SK-N-SH treated with all-trans-retinoic acid at 6 μM for 48 hours (cell line): ENCODE measurements around the gene SAP30L.

Experiments used
- ATAC-seq: fragments of 200-7000 bp; cut with Tn5 transposase; 3 replicates; pipeline ENCODE4 v1.9.1; 2020; ENCODE audit warnings: mild to moderate bottlenecking, moderate library complexity
- ARNTL ChIP-seq: fragments of 450-650 bp; formaldehyde crosslinking; IDR thresholded peaks from 2 replicates; pipeline ENCODE4 v1.5.0; 2020; ENCODE audit warnings: low read depth, mild to moderate bottlenecking, moderate library complexity, borderline replicate concordance
- BACH2 ChIP-seq: fragments of 250-450 bp; sonication (Bioruptor Pico); IDR thresholded peaks from 2 replicates; pipeline ENCODE4 v1.9.0; 2021; ENCODE audit warnings: mild to moderate bottlenecking, borderline replicate concordance
- ESRRG ChIP-seq: fragments of 250-450 bp; sonication (Bioruptor Pico); IDR thresholded peaks from 2 replicates; pipeline ENCODE4 v1.6.1; 2021; ENCODE audit warnings: mild to moderate bottlenecking
- GLIS3 ChIP-seq: fragments of 250-450 bp; sonication (Bioruptor Pico); IDR thresholded peaks from 2 replicates; pipeline ENCODE4 v1.5.0; 2020; ENCODE audit warnings: mild to moderate bottlenecking, moderate library complexity
- ISL1 ChIP-seq: fragments of 250-450 bp; sonication (Bioruptor Pico); IDR thresholded peaks from 2 replicates; pipeline ENCODE4 v2.1.2; 2022; ENCODE audit warnings: mild to moderate bottlenecking, moderate library complexity
- OSR1 ChIP-seq: fragments of 250-450 bp; sonication (Bioruptor Pico); IDR thresholded peaks from 2 replicates; pipeline ENCODE4 v1.8.0; 2022; ENCODE audit warnings: moderate library complexity, mild to moderate bottlenecking, inconsistent platforms
- PPARA ChIP-seq: fragments of 250-450 bp; sonication (Bioruptor Pico); IDR thresholded peaks from 2 replicates; pipeline ENCODE4 v1.5.0; 2020; ENCODE audit warnings: mild to moderate bottlenecking, borderline replicate concordance
- RARB ChIP-seq: fragments of 250-450 bp; sonication (Bioruptor Pico); IDR thresholded peaks from 2 replicates; pipeline ENCODE4 v1.8.0; 2021; ENCODE audit warnings: mild to moderate bottlenecking, moderate library complexity
- TCF4 ChIP-seq: fragments of 250-450 bp; sonication (Bioruptor Pico); IDR thresholded peaks from 2 replicates; pipeline ENCODE4 v1.8.0; 2021; ENCODE audit warnings: mild to moderate bottlenecking, moderate library complexity, borderline replicate concordance
- TOX ChIP-seq: fragments of 250-450 bp; sonication (Bioruptor Pico); IDR thresholded peaks from 2 replicates; pipeline ENCODE4 v1.8.0; 2021; ENCODE audit warnings: mild to moderate bottlenecking, moderate library complexity, borderline replicate concordance
- ZC3H10 ChIP-seq: fragments of 250-450 bp; sonication (Bioruptor Pico); IDR thresholded peaks from 2 replicates; pipeline ENCODE4 v1.5.1; 2021; ENCODE audit warnings: mild to moderate bottlenecking, moderate library complexity
- ZFP3 ChIP-seq: fragments of 250-450 bp; sonication (Bioruptor Pico); IDR thresholded peaks from 2 replicates; pipeline ENCODE4 v1.5.0; 2020; ENCODE audit warnings: mild to moderate bottlenecking, moderate library complexity
- ZFP30 ChIP-seq: fragments of 450-650 bp; formaldehyde crosslinking; IDR thresholded peaks from 2 replicates; pipeline ENCODE4 v1.5.0; 2022; ENCODE audit warnings: mild to moderate bottlenecking, moderate library complexity
- ZNF565 ChIP-seq: fragments of 450-650 bp; formaldehyde crosslinking; conservative IDR thresholded peaks from 2 replicates; pipeline ENCODE4 v1.5.0; 2020; ENCODE audit warnings: low read depth, mild to moderate bottlenecking, moderate library complexity
- ZNF70 ChIP-seq: fragments of 450-650 bp; formaldehyde crosslinking; IDR thresholded peaks from 2 replicates; pipeline ENCODE4 v1.5.0; 2020; ENCODE audit warnings: mild to moderate bottlenecking, moderate library complexity
- ZNF8 ChIP-seq: fragments of 450-650 bp; formaldehyde crosslinking; IDR thresholded peaks from 2 replicates; pipeline ENCODE4 v1.5.0; 2020; ENCODE audit warnings: mild to moderate bottlenecking, moderate library complexity
- TF ChIP-seq, protein P1 (sequence below): fragments of 250-450 bp; sonication (Bioruptor Pico); IDR thresholded peaks from 2 replicates; pipeline ENCODE4 v1.8.0; 2021; ENCODE audit warnings: low read depth, mild to moderate bottlenecking, moderate library complexity, borderline replicate concordance
- TF ChIP-seq, protein P2 (sequence below): fragments of 250-450 bp; sonication (Bioruptor Pico); IDR thresholded peaks from 2 replicates; pipeline ENCODE4 v1.5.1; 2020; ENCODE audit warnings: low read depth, mild to moderate bottlenecking, moderate library complexity
- TF ChIP-seq, protein P3 (sequence below): fragments of 250-450 bp; sonication (Bioruptor Pico); IDR thresholded peaks from 2 replicates; pipeline ENCODE4 v1.8.0; 2020; ENCODE audit warnings: mild to moderate bottlenecking, moderate library complexity, borderline replicate concordance
- TF ChIP-seq, protein P4 (sequence below): fragments of 250-450 bp; sonication (Bioruptor Pico); IDR thresholded peaks from 2 replicates; pipeline ENCODE4 v1.5.0; 2020; ENCODE audit warnings: mild to moderate bottlenecking, moderate library complexity

Gene SAP30L

DNA sequence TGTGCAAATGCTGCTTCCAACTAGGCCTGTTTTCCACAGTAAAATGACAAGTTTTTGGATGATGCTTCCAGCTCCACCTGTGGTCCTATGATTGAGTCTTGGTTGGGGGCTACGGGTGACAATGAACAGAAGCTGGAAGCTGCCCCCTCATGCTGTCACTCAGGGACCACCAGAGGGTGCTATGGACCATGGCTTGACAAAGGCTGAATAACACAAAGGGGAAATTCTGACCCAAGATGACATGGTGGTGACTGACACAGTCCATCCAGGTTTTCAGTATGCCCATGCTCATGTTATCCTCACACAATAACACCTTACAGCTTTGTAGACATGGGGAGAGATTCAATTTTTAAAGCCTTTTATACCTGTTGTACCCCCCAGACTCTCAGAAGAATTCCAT is 23.9 kb upstream of the SAP30L start:
- no peak; the same call in 2 of the 3 replicates for ATAC-seq

DNA sequence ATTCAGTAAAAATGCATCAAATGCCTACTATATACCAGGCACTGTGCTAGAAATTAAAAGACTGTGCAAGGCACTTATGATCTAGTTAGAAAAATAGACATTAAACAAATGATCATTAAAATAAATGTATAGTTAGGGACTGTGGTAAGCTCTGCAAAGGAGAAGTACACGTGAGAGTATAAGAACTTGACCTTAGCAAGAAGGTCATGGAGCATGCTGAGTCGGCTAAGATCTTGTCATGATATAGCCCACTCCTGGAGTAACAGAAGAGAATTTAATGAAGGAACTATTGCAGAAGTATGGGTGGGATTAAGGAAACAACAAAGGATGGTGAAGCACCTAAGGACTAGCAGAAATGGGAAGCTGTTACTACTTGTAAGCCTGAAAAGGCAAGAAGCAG is 23.5 kb upstream of the SAP30L start:
- no peak for ATAC-seq
- TF ChIP-seq TOX: no peak
- no peak for TF ChIP-seq GLIS3 (CRISPR knock-in tag)
- TF ChIP-seq OSR1 (CRISPR knock-in tag): no peak
- TF ChIP-seq ZNF70 (CRISPR knock-in tag): no peak
- TF ChIP-seq, protein P1, sequence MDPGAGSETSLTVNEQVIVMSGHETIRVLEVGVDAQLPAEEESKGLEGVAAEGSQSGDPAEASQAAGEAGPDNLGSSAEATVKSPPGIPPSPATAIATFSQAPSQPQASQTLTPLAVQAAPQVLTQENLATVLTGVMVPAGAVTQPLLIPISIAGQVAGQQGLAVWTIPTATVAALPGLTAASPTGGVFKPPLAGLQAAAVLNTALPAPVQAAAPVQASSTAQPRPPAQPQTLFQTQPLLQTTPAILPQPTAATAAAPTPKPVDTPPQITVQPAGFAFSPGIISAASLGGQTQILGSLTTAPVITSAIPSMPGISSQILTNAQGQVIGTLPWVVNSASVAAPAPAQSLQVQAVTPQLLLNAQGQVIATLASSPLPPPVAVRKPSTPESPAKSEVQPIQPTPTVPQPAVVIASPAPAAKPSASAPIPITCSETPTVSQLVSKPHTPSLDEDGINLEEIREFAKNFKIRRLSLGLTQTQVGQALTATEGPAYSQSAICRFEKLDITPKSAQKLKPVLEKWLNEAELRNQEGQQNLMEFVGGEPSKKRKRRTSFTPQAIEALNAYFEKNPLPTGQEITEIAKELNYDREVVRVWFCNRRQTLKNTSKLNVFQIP (CRISPR knock-in tag): no peak
- TF ChIP-seq, protein P2, sequence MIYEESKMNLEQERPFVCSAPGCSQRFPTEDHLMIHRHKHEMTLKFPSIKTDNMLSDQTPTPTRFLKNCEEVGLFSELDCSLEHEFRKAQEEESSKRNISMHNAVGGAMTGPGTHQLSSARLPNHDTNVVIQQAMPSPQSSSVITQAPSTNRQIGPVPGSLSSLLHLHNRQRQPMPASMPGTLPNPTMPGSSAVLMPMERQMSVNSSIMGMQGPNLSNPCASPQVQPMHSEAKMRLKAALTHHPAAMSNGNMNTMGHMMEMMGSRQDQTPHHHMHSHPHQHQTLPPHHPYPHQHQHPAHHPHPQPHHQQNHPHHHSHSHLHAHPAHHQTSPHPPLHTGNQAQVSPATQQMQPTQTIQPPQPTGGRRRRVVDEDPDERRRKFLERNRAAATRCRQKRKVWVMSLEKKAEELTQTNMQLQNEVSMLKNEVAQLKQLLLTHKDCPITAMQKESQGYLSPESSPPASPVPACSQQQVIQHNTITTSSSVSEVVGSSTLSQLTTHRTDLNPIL (CRISPR knock-in tag): no peak
- TF ChIP-seq RARB (CRISPR knock-in tag): no peak
- no peak for TF ChIP-seq TCF4 (CRISPR knock-in tag)
- TF ChIP-seq ZNF565 (CRISPR knock-in tag): no peak
- TF ChIP-seq ARNTL (CRISPR knock-in tag): no peak
- TF ChIP-seq BACH2: no peak
- TF ChIP-seq ZFP3 (CRISPR knock-in tag): no peak
- TF ChIP-seq ZC3H10: no peak
- TF ChIP-seq ISL1 (CRISPR knock-in tag): no peak

More for the DNA sequence above, 23.9 kb upstream of the SAP30L start:
- TF ChIP-seq, protein P2 (CRISPR knock-in tag): no peak
- TF ChIP-seq RARB (CRISPR knock-in tag) (no peak), OSR1 (CRISPR knock-in tag) (no peak), ISL1 (CRISPR knock-in tag) (no peak), ZFP3 (CRISPR knock-in tag) (no peak)
- TF ChIP-seq, protein P3, sequence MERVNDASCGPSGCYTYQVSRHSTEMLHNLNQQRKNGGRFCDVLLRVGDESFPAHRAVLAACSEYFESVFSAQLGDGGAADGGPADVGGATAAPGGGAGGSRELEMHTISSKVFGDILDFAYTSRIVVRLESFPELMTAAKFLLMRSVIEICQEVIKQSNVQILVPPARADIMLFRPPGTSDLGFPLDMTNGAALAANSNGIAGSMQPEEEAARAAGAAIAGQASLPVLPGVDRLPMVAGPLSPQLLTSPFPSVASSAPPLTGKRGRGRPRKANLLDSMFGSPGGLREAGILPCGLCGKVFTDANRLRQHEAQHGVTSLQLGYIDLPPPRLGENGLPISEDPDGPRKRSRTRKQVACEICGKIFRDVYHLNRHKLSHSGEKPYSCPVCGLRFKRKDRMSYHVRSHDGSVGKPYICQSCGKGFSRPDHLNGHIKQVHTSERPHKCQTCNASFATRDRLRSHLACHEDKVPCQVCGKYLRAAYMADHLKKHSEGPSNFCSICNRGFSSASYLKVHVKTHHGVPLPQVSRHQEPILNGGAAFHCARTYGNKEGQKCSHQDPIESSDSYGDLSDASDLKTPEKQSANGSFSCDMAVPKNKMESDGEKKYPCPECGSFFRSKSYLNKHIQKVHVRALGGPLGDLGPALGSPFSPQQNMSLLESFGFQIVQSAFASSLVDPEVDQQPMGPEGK (CRISPR knock-in tag): no peak

DNA sequence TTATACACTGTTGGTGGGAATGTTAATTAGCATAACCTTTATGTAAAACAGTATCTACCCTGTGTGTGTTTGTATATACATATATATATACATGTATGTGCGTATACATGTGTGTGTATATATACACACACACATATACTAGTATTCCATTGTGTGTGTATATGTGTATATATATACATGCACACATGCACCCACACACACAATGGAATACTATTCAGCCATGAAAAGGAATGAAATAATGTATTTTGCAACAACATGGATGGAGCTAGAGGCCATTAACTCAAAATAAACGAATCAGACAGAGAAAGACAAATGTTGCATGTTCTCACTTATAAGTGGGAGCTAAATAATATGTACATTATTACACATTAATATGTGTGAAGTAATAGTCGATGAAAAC is 17.6 kb upstream of the SAP30L start:
- no peak for ATAC-seq
- no peak for TF ChIP-seq PPARA (CRISPR knock-in tag)
- no peak for TF ChIP-seq ZNF70 (CRISPR knock-in tag)
- TF ChIP-seq, all 23 proteins: peak for 0

DNA sequence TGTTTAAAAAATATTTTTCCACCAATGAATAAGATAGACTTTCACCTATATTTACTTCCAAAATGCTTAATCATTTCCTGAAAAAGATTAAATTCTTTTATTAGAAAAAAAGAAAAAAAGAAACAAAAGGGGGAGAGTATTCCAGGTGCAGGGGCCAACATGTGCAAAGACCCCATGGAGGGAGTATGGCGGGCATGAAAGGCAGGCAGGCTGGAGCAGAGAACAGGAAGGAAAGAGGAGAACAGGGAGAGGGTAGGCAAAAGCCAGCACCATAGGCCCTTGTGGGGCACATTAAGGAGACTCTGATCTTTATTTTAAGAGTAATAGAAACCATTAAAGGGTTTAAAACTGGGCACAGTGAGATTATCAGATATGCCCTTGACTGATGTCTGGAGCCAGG is 16.5 kb upstream of the SAP30L start:
- ATAC-seq: no peak
- no peak for TF ChIP-seq TCF4 (CRISPR knock-in tag)
- TF ChIP-seq, protein P2 (CRISPR knock-in tag): no peak
- TF ChIP-seq ZC3H10: no peak
- no peak for TF ChIP-seq ESRRG (CRISPR knock-in tag)
- TF ChIP-seq ZNF8 (CRISPR knock-in tag): no peak
- no peak for TF ChIP-seq ARNTL (CRISPR knock-in tag)
- TF ChIP-seq ZNF565 (CRISPR knock-in tag): no peak
- TF ChIP-seq ZFP30 (CRISPR knock-in tag): no peak
- no peak for TF ChIP-seq GLIS3 (CRISPR knock-in tag)
- no peak for TF ChIP-seq ZFP3 (CRISPR knock-in tag)
- no peak for TF ChIP-seq ZNF70 (CRISPR knock-in tag)
- TF ChIP-seq OSR1 (CRISPR knock-in tag): no peak

DNA sequence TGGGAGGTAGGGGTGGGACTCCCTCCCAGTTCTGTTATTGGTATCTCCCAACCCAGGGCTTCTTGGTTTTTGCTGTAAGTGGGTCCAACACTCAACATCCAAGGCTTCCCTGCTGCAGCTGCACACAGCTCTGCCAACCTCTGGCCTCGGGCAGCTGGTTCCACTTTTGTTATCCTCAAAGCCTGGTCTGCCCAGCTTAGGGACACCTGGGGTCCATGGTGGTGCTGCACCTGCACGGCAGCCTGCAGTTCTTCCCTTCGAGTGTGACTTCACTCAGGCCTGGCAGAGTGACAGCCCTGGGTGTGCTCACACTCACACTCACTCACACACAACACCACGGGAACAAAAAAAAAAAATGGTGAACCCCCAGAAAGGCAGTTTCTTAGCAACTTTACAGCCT is 15.3 kb upstream of the SAP30L start:
- no peak for ATAC-seq
- TF ChIP-seq TOX (no peak), ARNTL (CRISPR knock-in tag) (no peak), RARB (CRISPR knock-in tag) (no peak), ESRRG (CRISPR knock-in tag) (no peak), ZNF8 (CRISPR knock-in tag) (no peak)
- TF ChIP-seq, protein P4, sequence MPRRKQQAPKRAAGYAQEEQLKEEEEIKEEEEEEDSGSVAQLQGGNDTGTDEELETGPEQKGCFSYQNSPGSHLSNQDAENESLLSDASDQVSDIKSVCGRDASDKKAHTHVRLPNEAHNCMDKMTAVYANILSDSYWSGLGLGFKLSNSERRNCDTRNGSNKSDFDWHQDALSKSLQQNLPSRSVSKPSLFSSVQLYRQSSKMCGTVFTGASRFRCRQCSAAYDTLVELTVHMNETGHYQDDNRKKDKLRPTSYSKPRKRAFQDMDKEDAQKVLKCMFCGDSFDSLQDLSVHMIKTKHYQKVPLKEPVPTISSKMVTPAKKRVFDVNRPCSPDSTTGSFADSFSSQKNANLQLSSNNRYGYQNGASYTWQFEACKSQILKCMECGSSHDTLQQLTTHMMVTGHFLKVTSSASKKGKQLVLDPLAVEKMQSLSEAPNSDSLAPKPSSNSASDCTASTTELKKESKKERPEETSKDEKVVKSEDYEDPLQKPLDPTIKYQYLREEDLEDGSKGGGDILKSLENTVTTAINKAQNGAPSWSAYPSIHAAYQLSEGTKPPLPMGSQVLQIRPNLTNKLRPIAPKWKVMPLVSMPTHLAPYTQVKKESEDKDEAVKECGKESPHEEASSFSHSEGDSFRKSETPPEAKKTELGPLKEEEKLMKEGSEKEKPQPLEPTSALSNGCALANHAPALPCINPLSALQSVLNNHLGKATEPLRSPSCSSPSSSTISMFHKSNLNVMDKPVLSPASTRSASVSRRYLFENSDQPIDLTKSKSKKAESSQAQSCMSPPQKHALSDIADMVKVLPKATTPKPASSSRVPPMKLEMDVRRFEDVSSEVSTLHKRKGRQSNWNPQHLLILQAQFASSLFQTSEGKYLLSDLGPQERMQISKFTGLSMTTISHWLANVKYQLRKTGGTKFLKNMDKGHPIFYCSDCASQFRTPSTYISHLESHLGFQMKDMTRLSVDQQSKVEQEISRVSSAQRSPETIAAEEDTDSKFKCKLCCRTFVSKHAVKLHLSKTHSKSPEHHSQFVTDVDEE (CRISPR knock-in tag): no peak
